ENCODE measurements around the gene TSPOAP1. TPM values are rescaled to one million over a fixed set of nuclear protein-coding genes. Genes with fewer than 3 reads are reported as not detected.

Gene TSPOAP1
- total RNA-seq, 1 experiment from 2014 or later: 0.53 TPM

DNA sequence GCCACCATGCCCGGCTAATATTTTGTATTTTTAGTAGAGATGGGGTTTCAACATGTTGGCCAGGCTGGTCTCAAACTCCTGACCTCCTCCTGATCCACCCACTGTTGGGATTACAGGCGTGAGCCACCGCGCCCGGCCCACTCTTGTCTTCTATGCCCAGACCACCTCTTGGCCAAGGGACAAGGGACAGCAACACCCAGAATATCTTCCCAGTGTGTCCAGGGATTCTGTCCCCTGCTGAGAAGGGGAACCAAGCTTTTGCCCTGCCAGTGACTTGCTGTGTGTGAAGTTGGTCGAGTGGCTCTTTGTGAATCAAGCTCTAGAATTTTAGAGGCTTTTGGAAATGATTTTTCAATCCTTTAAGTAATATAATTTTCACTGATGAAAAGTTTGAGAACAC lies 46.2 kb downstream of the TSPOAP1 start:
- Histone ChIP-seq H3K4me1 (peaks cover 12% of the 10 kb centered on the region), H3K4me3 (no peak overlapping the region), H3K27ac (no peak overlapping the region), H3K9me3 (replicated peaks) (no peaks in the 10 kb centered on the region), H3K36me3 (no peaks in the 10 kb centered on the region), H3K27me3 (no peaks in the 10 kb centered on the region)
- DNase-seq: no peak

DNA sequence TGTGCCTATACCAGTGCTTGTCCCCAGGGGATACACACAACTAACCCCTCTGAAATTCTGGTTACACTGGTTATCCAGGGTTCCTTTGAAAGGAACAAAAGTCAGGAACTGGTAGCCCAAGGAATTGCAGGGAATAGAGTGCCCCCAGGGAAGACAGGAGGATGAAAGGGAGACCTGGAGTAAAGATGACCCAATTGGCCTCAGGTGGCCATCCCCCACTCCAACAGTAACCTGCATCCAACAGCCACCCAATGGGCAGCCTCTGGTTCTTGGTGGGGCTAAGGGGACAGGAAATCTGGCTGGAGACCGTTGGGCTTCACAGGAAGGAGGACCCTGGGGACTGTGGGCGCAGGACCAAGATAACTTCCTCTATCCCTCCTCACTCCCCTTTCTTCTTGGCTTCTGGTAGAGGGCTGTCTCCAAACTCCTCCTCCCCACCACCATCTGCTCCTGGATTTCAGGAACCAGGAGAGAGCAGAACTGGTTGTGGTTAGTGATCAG lies 47.0 kb downstream of the TSPOAP1 start:
- Histone ChIP-seq H3K36me3 (no peaks in the 10 kb centered on the region), H3K27ac (no peak overlapping the region), H3K4me1 (peaks cover 12% of the 10 kb centered on the region), H3K9me3 (replicated peaks) (no peaks in the 10 kb centered on the region), H3K4me3 (no peak overlapping the region), H3K27me3 (no peaks in the 10 kb centered on the region)
- DNase-seq: no peak

DNA sequence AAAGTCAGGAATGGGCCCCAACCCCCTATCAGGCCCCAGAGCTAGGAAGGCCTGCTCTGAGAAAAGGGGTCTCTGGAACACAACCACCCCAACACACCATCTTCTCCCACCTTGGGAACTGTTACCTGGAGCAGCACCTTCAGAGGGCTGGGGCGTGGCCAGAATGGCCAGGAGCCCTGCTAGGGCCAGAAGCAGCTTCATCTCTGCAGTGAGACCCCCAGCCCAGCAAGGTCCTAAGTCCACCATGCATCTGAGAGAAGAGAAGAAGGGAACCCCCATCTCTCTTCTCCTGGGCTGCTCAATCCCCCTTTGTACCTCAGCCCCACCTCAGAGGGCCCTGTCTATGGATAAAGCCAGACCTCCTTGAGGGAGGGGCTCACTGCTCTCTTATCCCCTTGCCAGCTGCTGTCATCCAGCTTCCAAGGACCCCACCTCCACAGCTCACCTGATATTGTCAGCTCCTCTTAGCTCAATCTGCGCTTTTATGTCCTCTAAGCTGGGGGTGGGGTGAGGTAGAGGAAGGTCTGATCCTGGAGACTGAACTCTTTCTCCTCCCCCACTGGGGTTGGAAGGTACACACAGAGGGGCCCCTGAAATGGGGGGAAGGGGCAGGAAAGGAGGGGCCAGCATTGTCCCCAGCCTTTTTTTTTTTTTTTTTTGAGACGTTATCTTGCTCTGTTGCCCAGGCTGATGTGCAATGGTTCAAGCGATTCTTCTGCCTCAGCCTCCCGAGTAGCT lies 47.9 kb downstream of the TSPOAP1 start, which contains the start of gene MPO:
Gene MPO (minus strand): TSS at position 456 of the 738 bp plus-strand sequence. CDS start 177 bp downstream, at position 279.
- peak within 1 kb of the TSS; percentile 50 for H3K4me3 ChIP-seq
- peaks cover 12% of the 10 kb centered on the region for H3K4me1 ChIP-seq
- peak within 1 kb of the TSS; percentile 90 for H3K27ac ChIP-seq
- H3K9me3 ChIP-seq (replicated peaks): no peaks in the 10 kb centered on the region
- no peak for DNase-seq
- no peaks in the 10 kb centered on the region for H3K27me3 ChIP-seq
- no peaks in the 10 kb centered on the region for H3K36me3 ChIP-seq

DNA sequence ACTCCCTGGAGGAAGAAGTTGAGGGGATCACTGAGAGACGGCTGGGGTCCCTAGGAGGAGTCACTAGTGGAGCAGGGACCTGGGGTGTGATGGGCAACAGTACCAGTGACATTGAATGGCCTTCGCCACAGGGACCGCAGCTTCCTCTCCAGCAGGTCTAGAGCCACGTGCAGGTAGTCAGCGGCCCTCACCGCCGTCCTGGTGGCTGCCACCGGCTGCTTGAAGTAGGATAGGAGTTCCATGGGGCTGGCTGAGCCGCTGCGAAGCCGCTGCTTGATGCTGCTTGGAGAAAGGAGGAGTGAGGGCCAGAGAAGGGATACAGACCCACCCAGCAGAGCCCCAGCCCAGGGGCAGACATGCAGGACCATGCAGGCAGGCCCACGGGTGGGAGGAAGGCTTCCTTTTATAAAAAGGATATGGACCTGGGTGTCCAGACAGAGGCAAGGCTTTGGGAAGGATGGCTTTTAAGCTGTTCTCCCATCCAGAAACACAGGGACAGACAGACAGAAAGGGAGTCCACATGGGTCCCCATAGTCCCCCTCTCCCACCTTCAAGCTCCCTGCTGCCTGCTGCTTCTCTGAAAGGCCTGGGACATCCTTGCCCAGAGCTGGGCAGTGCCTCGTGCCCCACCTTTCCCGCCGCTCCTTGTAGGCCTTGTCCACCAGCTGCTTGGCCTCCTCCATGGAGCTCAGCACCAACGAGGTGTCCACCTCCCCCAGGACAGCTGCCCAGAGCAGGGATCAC lies 48.7 kb downstream of the TSPOAP1 start:
- H3K4me3 ChIP-seq: peak overlapping the region; percentile 50
- H3K27me3 ChIP-seq: no peaks in the 10 kb centered on the region
- peak overlapping the region; percentile 90 for H3K27ac ChIP-seq
- no peak for DNase-seq
- no peaks in the 10 kb centered on the region for H3K9me3 ChIP-seq (replicated peaks)
- H3K4me1 ChIP-seq: peaks cover 12% of the 10 kb centered on the region
- H3K36me3 ChIP-seq: no peaks in the 10 kb centered on the region

DNA sequence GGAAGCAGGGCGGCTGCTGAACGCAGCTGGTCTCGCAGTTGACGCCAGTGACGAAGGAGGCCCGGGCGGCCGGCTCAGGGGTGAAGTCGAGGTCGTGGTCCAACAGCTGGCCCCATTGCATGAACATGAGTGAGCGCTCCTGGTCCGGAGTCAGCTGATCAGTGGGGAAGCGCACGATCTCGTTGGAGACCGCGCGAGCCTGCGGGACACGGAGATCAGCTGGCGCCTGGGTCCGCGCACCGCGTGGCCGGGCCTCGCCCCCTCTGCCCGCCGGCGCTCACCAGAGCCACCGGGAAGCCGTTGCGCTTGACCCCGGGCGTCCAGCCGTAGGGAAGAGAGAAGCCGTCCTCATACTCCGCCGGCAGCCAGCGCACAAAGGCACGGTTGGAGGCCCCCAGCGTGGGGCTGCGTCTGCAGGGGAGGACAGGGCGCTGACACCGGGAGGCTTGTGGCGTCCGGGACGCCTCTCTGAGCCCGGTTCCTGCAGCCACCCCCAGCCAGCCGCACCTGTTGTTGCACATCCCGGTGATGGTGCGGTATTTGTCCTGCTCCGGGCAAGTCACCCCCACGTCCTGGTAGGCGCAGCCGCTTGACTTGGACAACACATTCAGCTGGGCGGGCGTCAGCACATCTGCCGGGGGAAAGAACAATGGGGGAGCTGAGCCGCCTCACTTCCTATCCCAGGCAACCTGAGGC lies 49.4 kb downstream of the TSPOAP1 start:
- Histone ChIP-seq H3K9me3 (replicated peaks) (no peaks in the 10 kb centered on the region), H3K27ac (peak overlapping the region; percentile 90), H3K36me3 (no peaks in the 10 kb centered on the region), H3K4me1 (peaks cover 12% of the 10 kb centered on the region), H3K4me3 (peak overlapping the region; percentile 50), H3K27me3 (no peaks in the 10 kb centered on the region)
- DNase-seq: peak; percentile 88 to 91

DNA sequence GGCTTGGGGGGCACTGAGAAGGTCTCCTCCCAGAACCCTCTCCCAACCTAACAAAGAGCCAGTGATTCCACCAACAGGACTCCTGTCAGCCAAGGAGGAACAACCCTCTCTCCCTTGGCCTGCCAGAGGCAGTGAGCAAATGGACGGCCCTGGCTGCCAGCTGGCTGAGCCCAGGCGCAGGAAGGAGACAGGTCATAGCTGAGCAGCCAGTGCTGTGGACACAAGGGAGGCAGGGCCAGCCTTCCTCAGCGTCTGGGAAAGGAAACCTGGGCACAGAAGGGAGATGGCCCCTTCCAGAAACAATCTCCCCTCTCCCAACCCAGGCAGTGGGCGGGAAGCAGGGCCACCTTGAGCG lies 50.0 kb downstream of the TSPOAP1 start:
- H3K36me3 ChIP-seq: no peaks in the 10 kb centered on the region
- DNase-seq: no peak
- peaks cover 12% of the 10 kb centered on the region for H3K4me1 ChIP-seq
- peak overlapping the region; percentile 90 for H3K27ac ChIP-seq
- H3K9me3 ChIP-seq (replicated peaks): no peaks in the 10 kb centered on the region
- H3K27me3 ChIP-seq: no peaks in the 10 kb centered on the region
- H3K4me3 ChIP-seq: peak overlapping the region; percentile 50

DNA sequence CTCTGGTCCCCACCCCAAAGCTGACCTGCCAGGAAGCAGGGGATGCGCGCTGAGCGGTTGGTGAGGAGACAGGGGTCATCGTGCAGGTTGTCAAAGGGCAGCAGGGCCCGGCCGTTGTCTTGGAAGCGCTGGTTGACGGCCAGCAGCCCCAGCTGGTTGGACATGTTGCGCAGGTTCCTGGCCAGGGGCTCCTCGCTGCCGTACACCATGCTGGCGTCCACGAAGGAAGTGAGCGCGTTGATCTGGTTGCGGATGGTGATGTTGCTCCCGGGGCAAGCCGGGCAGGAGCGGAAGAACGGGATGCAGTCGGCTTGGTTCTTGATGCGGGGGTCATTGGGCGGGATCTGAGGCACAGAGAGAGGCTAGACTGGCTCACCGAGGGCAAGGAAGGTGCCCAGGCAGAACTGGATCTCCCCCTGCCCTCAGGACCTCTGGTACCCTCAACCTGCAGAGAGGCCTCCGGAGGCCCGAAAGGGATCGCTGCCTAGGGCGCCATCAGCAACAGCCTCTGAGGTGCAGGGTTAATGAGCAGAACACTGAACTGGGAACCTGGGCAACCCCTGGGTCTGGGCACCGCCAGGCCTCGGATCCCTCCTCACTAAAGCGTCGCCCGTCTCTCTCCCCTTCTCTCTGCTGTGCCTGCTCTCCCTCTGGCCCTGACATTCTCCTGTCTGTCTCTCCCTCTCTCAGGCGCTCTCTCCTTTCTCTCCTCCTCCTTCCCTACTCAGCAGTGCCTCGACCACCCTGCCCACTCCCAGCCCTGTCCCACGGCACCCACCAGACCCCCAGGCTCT lies 50.6 kb downstream of the TSPOAP1 start:
- H3K27me3 ChIP-seq: no peaks in the 10 kb centered on the region
- no peaks in the 10 kb centered on the region for H3K9me3 ChIP-seq (replicated peaks)
- no peaks in the 10 kb centered on the region for H3K36me3 ChIP-seq
- H3K4me3 ChIP-seq: no peak overlapping the region; the same call in 1 of the 2 replicates
- peaks cover 12% of the 10 kb centered on the region for H3K4me1 ChIP-seq
- DNase-seq: no peak
- peak overlapping the region; percentile 90 for H3K27ac ChIP-seq

DNA sequence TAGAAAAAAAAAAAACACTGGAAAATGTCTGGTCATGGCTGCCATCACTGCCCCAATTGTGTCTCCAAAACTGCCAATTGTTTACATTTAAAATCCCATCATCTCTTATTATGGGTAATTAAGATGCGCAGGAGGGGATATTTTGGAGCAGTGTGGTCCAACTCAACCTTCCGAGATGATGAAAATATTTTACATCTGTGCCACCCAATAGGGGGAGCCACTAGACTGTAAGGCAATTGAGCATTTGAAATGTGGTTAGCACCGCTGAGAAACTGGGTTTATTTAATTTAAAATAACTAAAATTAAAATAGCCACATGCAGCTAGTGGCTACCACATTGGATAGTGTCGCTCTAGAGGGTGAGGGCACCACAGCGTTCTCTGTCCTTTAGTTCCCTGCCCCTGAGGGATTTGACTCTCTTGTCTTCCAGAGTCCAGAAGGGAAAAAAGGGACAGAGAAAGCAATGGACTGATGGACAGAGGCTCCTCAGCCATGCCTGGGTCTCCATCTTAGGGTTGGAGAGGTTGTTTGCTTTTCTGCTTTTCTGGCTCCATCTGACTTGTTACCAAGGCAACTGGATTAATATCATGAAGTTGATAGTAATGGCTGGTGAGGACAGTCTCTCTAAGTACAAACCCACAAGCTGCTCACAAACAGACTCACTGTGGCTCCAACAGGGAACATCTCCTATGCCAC lies 51.3 kb downstream of the TSPOAP1 start:
- Histone ChIP-seq H3K36me3 (no peaks in the 10 kb centered on the region), H3K4me1 (peaks cover 12% of the 10 kb centered on the region), H3K4me3 (no peak overlapping the region), H3K27me3 (no peaks in the 10 kb centered on the region), H3K9me3 (replicated peaks) (no peaks in the 10 kb centered on the region), H3K27ac (no peak overlapping the region)
- DNase-seq: peak in 1 of 2 experiments; percentile 30

DNA sequence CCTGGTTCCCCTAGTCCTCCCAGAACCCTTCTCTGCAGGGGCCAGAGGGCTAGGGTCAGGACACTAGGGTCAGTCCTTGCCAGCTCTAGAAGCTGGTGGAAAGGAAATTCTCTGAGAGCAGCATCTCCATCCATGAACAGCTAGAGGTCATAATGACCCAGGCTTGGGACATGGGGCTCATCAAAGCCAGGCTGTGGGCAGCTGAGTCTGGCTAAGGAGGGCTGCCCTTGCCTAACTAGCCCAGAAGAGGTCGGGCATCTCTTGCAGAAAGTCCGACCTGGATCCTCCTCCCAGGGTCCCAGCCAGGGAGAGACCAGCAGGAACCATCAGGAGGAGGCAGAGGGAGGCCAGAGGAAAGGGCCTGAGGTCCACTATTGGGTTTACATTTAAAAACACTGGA lies 52.2 kb downstream of the TSPOAP1 start:
- no peak for DNase-seq
- no peak overlapping the region for H3K4me3 ChIP-seq
- no peaks in the 10 kb centered on the region for H3K27me3 ChIP-seq
- no peaks in the 10 kb centered on the region for H3K36me3 ChIP-seq
- H3K27ac ChIP-seq: no peak overlapping the region
- no peaks in the 10 kb centered on the region for H3K9me3 ChIP-seq (replicated peaks)
- peaks cover 12% of the 10 kb centered on the region for H3K4me1 ChIP-seq

DNA sequence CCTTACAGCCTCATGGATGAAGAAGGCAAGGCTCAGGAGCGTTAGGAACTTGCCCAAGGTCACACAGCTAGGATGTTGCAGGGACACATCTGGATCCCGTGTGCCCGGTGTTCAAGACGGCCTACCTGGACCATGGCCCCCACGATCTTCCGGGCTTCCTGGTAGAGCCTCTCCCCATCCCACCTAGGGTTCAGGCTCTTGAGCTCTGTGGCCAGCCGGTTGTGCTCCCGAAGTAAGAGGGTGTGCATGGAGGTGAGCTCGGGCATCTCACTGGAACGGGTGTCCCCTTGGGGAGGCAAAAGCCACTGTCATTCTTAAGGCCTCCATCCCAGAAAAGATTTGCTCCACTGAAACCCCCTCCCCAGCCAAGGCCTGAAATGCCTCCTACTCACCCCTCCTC lies 53.2 kb downstream of the TSPOAP1 start:
- Histone ChIP-seq H3K27ac (no peak overlapping the region), H3K27me3 (no peaks in the 10 kb centered on the region), H3K4me1 (peaks cover 12% of the 10 kb centered on the region), H3K9me3 (replicated peaks) (no peaks in the 10 kb centered on the region), H3K4me3 (no peak overlapping the region), H3K36me3 (no peaks in the 10 kb centered on the region)
- DNase-seq: no peak

DNA sequence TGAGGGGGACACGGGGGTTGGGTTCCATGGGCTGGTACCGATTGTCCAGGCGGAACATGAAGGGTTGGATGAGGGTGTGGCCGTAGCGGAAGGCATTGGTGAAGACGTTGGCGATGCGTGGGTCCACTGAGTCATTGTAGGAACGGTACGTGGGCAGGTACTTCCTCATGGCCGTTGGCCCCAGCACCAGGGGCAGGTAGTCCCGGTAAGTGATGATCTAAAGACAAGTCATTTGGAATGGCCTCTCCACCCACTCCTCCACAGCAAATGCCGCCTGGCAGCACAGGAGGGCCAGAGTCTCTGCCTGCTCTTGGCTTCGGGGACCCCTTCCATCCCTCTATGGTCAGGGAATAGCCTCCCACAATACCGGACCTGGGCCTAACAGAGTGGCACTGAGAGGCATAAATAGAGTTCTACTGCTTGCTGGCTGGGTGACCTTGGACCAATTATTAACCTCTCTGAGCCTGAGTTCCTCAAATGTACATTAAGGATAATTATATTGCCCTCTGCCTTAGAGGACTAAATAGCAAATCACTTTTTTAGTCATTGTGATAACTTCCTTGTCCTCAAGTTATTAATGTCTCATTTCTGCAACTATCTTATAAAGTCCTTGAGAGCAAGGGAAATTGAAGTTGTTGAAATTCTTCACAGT lies 55.0 kb downstream of the TSPOAP1 start:
- Histone ChIP-seq H3K4me1 (peaks cover 4% of the 10 kb centered on the region), H3K4me3 (no peak overlapping the region), H3K36me3 (no peaks in the 10 kb centered on the region), H3K27ac (no peak overlapping the region), H3K9me3 (replicated peaks) (no peaks in the 10 kb centered on the region), H3K27me3 (no peaks in the 10 kb centered on the region)
- DNase-seq: no peak

DNA sequence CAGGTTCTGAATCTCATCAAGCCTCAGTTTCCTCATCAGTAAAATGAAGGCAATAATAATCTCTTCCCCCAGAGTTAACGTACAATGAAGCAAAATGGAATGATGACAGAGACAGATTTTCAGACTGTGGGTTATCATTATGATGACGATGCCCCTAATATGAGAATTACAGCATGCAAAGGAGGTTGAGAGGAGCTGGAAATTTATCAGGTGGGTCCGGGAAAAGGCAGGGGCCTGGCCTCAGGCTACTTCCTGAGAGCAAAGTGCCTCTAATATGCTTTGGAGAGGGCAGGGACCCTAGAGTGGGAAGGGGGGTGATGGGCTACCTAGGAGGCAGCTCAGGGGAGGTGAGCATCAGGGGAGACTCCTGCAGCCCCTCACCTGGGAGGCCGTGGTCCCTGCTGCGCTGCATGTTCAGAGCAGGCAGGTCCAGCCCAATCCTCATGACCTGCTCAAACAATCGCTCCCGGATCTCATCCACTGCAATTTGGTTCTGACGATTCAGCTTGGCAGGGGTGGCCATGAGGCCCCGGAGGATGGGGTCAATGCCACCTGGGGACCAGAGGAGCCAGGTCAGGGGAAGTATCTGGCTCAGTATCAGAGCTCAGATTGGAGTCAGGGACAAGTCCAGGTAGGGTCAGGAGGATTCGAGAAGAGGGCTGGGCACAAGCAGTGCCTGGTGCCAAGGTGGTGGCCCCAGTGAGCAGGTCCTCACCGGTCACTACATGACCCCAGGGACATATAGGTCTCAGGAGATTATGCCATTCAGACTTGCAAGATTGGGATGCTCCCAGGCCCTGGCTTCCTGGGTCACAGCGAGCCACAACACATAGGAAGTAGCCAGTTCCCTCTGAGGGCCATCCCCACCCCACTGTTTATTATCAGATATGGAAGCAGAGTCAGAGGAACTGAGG lies 56.0 kb downstream of the TSPOAP1 start:
- Histone ChIP-seq H3K4me3 (no peak overlapping the region), H3K9me3 (replicated peaks) (no peaks in the 10 kb centered on the region), H3K27ac (no peak overlapping the region), H3K27me3 (no peaks in the 10 kb centered on the region), H3K36me3 (no peaks in the 10 kb centered on the region), H3K4me1 (no peaks in the 10 kb centered on the region)
- DNase-seq: no peak

Measured in SJCRH30 (cell line).